Measurements from ENCODE around the gene CIAO2A. TPM values are rescaled to one million over a fixed set of nuclear protein-coding genes. Genes with fewer than 3 reads are reported as not detected.

CIAO2A gene
- total and polyA plus RNA-seq, 12 donors = 49.2 to 209 (median 118) TPM

DNA sequence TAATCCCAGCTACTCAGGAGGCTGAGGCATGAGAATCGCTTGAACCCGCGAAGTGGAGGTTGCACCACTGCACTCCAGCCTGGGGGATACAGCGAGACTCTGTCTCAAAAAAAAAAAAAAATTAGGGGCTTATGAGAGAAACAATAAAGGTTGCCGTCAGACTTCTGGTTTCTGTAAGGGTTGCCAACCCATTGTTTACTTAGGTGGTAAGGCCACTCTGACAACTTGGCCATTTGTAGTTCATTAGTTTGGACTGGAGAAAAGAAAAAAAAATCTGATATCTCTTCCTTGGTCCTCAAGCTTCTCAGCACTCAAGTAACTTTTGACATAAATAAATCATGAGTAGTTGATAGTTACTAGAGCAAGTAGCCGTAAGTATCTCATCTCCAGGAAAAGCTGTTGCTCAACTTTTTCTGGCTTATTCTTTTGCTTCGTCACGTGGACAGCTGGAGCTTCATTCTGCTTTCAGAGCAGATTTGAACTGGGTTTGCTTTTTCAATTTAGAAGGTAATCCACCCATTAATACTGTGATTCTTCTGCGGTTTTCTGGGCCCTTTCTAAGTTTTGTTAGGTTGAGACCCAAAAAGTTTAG is 11.6 kb upstream of the CIAO2A start:
- peak in 4 of 7 donors; percentile 39 to 71 (median 61) for DNase-seq
- H3K27ac ChIP-seq = peak overlapping the region; percentile 1 to 84 (median 43)
- H3K36me3 ChIP-seq (replicated peaks in 1 of 2) = no peaks in the 10 kb centered on the region
- 52 to 57% (median 53%) methylated on average over 9 of the region's 9 CpGs for WGBS, 4 donors
- TF ChIP-seq, protein P1, sequence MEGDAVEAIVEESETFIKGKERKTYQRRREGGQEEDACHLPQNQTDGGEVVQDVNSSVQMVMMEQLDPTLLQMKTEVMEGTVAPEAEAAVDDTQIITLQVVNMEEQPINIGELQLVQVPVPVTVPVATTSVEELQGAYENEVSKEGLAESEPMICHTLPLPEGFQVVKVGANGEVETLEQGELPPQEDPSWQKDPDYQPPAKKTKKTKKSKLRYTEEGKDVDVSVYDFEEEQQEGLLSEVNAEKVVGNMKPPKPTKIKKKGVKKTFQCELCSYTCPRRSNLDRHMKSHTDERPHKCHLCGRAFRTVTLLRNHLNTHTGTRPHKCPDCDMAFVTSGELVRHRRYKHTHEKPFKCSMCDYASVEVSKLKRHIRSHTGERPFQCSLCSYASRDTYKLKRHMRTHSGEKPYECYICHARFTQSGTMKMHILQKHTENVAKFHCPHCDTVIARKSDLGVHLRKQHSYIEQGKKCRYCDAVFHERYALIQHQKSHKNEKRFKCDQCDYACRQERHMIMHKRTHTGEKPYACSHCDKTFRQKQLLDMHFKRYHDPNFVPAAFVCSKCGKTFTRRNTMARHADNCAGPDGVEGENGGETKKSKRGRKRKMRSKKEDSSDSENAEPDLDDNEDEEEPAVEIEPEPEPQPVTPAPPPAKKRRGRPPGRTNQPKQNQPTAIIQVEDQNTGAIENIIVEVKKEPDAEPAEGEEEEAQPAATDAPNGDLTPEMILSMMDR (IDR thresholded peaks at IDR 0.05) = no peak
- TF ChIP-seq POLR2A (IDR thresholded peaks at IDR 0.05) = no peak
- intact Hi-C loops (cut with DNase I) = no loop called here
- peaks cover 9 to 53% of the 10 kb centered on the region in 2 donors for H3K4me1 ChIP-seq (replicated peaks in 1 of 2)
- H3K27me3 ChIP-seq = no peaks in the 10 kb centered on the region
- no peak overlapping the region for H3K4me3 ChIP-seq
- no peaks in the 10 kb centered on the region for H3K9me3 ChIP-seq (replicated peaks in 1 of 3)

DNA sequence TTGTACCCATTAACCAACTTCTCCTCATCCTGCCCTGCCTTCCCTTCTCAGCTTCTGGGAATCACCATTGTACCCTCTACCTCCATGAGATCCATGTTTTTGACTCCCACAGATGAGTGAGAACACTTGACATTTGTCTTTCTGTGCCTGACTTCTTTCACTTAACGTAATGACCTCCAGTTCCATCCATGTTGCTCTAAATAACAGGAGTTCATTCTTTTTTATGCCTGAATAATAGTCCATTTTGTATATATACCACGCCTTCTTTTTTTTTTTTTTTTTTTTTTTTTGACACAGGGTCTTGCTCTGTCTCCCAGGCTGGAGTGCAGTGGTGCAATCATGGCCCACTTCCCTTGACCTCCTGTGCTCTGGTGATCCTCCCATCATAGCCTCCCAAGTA is 8.9 kb upstream of the CIAO2A start:
- no peak overlapping the region for H3K27ac ChIP-seq
- 93 to 96% (median 95%) methylated on average over 2 of the region's 2 CpGs for WGBS, 4 donors
- no peaks in the 10 kb centered on the region for H3K27me3 ChIP-seq
- no peaks in the 10 kb centered on the region for H3K36me3 ChIP-seq (replicated peaks in 1 of 2)
- H3K4me1 ChIP-seq (replicated peaks in 1 of 2) = peaks cover 36 to 75% of the 10 kb centered on the region in 2 donors
- DNase-seq = no peak
- H3K4me3 ChIP-seq = no peak overlapping the region
- H3K9me3 ChIP-seq (replicated peaks in 1 of 3) = no peaks in the 10 kb centered on the region
- TF ChIP-seq, protein P1 (IDR thresholded peaks at IDR 0.05) = no peak
- intact Hi-C loops (cut with DNase I) = loop anchor here in 1 of 2 donors (5.0 kb wide), 1 partner anchor 50 kb away; the partner anchor contains the start of gene SNX22

DNA sequence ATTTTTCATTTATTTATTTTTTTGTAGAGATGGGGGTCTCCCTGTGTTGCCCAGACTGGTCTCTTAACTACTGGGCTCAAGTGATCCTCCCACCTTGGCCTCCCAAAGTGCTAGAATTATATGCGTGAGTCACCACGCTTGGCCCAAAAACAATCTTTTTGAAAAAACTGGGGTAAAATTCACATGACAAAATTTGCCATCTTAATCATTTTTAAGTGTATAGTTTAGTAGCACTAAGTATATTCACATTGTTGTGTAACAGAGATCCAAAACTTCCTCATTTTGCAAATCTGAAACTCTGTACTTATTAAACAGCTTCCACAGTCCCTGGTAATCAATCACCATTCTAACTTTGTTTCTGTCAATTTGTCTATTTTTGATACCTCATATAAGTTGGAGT is 7.3 kb upstream of the CIAO2A start:
- no peak for DNase-seq
- Histone ChIP-seq H3K4me1 (replicated peaks in 1 of 2) (peaks cover 42 to 70% of the 10 kb centered on the region in 2 donors), H3K36me3 (replicated peaks in 1 of 2) (no peaks in the 10 kb centered on the region), H3K27me3 (no peaks in the 10 kb centered on the region), H3K27ac (peak overlapping the region in 2 of 5 donors; percentile 0 to 38), H3K4me3 (no peak overlapping the region), H3K9me3 (replicated peaks in 1 of 3) (no peaks in the 10 kb centered on the region)
- intact Hi-C loops (cut with DNase I) = loop anchor here in 1 of 2 donors (5.0 kb wide), 1 partner anchor 51 kb away; the partner anchor contains the start of gene SNX22
- TF ChIP-seq, protein P1 (IDR thresholded peaks at IDR 0.05) = no peak
- no peak for TF ChIP-seq POLR2A (IDR thresholded peaks at IDR 0.05)
- WGBS, 4 donors = 69 to 74% (median 72%) methylated on average over 2 of the region's 2 CpGs

DNA sequence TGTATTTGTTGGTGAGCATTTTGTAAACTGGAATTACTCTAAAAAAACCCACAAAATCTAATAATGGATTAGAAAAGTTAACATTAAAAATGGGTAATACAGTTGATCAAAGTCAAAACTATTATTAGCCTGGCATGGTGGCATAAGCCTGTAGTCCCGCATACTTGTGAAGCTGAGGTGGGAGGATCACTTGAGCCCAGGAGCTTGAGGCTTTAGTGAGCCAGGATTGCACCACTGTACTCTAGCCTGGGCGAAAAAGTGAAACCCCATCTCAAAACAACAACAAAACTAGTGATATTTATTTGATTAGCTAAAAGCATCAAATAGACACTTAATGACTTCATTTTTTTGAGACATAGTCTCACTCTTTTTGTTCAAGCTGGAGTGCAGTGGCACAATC is 5.7 kb upstream of the CIAO2A start:
- Histone ChIP-seq H3K4me3 (no peak overlapping the region), H3K36me3 (replicated peaks in 1 of 2) (no peaks in the 10 kb centered on the region), H3K27me3 (no peaks in the 10 kb centered on the region), H3K27ac (no peak overlapping the region), H3K9me3 (replicated peaks in 1 of 3) (no peaks in the 10 kb centered on the region), H3K4me1 (replicated peaks in 1 of 2) (peaks cover 39 to 59% of the 10 kb centered on the region in 2 donors)
- TF ChIP-seq POLR2A (IDR thresholded peaks at IDR 0.05) = no peak
- TF ChIP-seq, protein P1 (IDR thresholded peaks at IDR 0.05) = no peak
- intact Hi-C loops (cut with DNase I) = no loop called here
- WGBS, 4 donors = 60 to 81% (median 76%) methylated on average over 2 of the region's 2 CpGs
- DNase-seq = no peak
